Activated CD8-positive, alpha-beta T cell treated with anti-CD3 and anti-CD28 coated beads for 36 hours (primary cell): ENCODE data around the gene GTF3C5. TPM values are rescaled to one million over a fixed set of nuclear protein-coding genes. Genes with fewer than 3 reads are reported as not detected.

Experiments used
- ATAC-seq: fragments of 200-7000 bp; cut with Tn5 transposase; one replicate; pipeline ENCODE4 v1.10.0; 2021; ENCODE audit warnings: mild to moderate bottlenecking, moderate library complexity
- CTCF ChIA-PET: fragments of 350-600 bp; sonication (Branson Sonifier 250); formaldehyde crosslinking; loops from one replicate; lab custom pipeline; 2021; ENCODE audit warnings: antibody characterized with exemption; lab: Charles Lee
- POLR2A ChIA-PET: fragments of 350-600 bp; sonication (Branson Sonifier 250); formaldehyde crosslinking; loops from one replicate; lab custom pipeline; 2021; ENCODE audit warnings: antibody characterized with exemption; lab: Charles Lee
- DNase-seq: peaks from one replicate; pipeline ENCODE4 v3.0.0-alpha.2; 2020
- H3K27ac Mint-ChIP-seq: one replicate; pipeline ENCODE4 v1.8.0; 2021; ENCODE audit warnings: mild to moderate bottlenecking, mixed read lengths
- H3K27me3 Mint-ChIP-seq: one replicate; pipeline ENCODE4 v1.8.0; 2021; ENCODE audit warnings: mixed read lengths
- H3K36me3 Mint-ChIP-seq: one replicate; pipeline ENCODE4 v1.8.0; 2021; ENCODE audit warnings: low read depth, mixed read lengths
- H3K4me1 Mint-ChIP-seq: one replicate; pipeline ENCODE4 v1.8.0; 2021; ENCODE audit warnings: low read depth, mixed read lengths
- H3K4me3 Mint-ChIP-seq: one replicate; pipeline ENCODE4 v1.8.0; 2021; ENCODE audit warnings: mild to moderate bottlenecking, moderate library complexity, mixed read lengths
- H3K9me3 Mint-ChIP-seq: one replicate; pipeline ENCODE4 v1.8.0; 2021; ENCODE audit warnings: mixed read lengths
- intact Hi-C: fragments of 100-400 bp; cut with micrococcal nuclease; formaldehyde crosslinking; loops from one replicate; pipeline ENCODE4 v1.10.0; 2022
- total RNA-seq, 2 experiments: library from RNA; stranded (reverse); gene quantifications; one replicate each; pipeline ENCODE4 v1.2.3, GENCODE V29; 2021
- TF ChIP-seq, protein P1 (sequence below): fragments of 200-600 bp; IDR thresholded peaks from one replicate; pipeline ENCODE4 v1.8.0; 2022; ENCODE audit warnings: antibody characterized with exemption, mild to moderate bottlenecking

Gene GTF3C5, protein sequence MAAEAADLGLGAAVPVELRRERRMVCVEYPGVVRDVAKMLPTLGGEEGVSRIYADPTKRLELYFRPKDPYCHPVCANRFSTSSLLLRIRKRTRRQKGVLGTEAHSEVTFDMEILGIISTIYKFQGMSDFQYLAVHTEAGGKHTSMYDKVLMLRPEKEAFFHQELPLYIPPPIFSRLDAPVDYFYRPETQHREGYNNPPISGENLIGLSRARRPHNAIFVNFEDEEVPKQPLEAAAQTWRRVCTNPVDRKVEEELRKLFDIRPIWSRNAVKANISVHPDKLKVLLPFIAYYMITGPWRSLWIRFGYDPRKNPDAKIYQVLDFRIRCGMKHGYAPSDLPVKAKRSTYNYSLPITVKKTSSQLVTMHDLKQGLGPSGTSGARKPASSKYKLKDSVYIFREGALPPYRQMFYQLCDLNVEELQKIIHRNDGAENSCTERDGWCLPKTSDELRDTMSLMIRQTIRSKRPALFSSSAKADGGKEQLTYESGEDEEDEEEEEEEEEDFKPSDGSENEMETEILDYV
- total RNA-seq, result 10 to 100 TPM; 87.6 to 95.3 TPM

DNA sequence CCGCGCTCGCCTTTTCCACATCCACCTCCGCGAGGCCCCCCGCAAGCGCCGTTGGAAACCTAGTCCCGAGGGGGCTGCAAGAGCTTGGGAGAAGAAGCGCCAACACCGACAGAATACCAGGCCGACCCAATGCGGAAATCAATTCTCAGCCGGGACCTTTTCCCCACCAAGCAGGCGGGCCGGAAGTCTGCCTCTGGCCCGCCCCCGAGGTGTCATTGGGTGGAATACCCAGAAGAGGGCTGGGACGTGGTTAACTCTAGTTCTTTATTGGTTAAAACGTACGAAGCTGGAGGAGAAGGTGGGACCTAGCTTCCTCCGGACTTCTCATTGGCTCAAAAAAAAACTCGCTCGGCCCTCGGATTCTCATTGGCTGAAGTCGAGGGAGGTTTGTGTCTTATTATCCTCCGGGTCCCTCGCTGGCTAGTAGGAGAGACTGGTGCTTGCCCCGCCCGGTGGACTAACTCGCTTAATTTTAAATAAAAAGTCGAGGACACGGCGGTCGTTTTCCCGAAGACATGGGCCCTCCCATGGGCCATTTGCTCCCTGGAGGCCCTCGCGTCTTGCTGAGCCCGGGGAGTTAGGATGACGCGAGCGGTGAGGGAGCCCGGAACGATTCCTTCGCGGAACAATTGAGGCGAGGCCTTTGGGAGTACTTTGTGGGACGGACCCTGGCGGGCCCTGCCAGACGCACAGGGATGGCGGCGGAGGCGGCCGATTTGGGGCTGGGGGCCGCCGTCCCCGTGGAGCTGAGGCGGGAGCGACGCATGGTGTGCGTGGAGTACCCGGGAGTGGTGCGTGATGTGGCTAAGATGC, at the start of gene GTF3C5:
Gene GTF3C5, plus strand, starts transcription at position 681 of the 813 bp plus-strand sequence. Its CDS starts 15 bp downstream, at position 696.
- no peaks in the 10 kb centered on the region for H3K27me3 Mint-ChIP-seq
- DNase-seq (peak; percentile 96), ATAC-seq (peak; percentile 98)
- H3K9me3 Mint-ChIP-seq, result peaks cover 4% of the 10 kb centered on the region
- intact Hi-C loops, result no loop called here
- H3K4me1 Mint-ChIP-seq, result peaks cover 35% of the 10 kb centered on the region
- peak within 1 kb of the TSS; percentile 92 for H3K27ac Mint-ChIP-seq
- POLR2A ChIA-PET, result interaction anchor here (0.8 to 2.4 kb wide), 14 partner anchors 8 to 676 kb away, joined by 3 to 13 read pairs (median 6); partner anchors contain the start of genes SETX and TSC1
- H3K36me3 Mint-ChIP-seq, result peaks cover 23% of the 10 kb centered on the region
- TF ChIP-seq, protein P1, sequence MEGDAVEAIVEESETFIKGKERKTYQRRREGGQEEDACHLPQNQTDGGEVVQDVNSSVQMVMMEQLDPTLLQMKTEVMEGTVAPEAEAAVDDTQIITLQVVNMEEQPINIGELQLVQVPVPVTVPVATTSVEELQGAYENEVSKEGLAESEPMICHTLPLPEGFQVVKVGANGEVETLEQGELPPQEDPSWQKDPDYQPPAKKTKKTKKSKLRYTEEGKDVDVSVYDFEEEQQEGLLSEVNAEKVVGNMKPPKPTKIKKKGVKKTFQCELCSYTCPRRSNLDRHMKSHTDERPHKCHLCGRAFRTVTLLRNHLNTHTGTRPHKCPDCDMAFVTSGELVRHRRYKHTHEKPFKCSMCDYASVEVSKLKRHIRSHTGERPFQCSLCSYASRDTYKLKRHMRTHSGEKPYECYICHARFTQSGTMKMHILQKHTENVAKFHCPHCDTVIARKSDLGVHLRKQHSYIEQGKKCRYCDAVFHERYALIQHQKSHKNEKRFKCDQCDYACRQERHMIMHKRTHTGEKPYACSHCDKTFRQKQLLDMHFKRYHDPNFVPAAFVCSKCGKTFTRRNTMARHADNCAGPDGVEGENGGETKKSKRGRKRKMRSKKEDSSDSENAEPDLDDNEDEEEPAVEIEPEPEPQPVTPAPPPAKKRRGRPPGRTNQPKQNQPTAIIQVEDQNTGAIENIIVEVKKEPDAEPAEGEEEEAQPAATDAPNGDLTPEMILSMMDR, result no peak
- H3K4me3 Mint-ChIP-seq, result peak within 1 kb of the TSS; percentile 87
- CTCF ChIA-PET, result interaction anchor here (0.6 to 3.2 kb wide), 9 partner anchors 8 to 128 kb away, joined by 3 to 41 read pairs (median 3); no protein-coding TSS in a partner anchor

DNA sequence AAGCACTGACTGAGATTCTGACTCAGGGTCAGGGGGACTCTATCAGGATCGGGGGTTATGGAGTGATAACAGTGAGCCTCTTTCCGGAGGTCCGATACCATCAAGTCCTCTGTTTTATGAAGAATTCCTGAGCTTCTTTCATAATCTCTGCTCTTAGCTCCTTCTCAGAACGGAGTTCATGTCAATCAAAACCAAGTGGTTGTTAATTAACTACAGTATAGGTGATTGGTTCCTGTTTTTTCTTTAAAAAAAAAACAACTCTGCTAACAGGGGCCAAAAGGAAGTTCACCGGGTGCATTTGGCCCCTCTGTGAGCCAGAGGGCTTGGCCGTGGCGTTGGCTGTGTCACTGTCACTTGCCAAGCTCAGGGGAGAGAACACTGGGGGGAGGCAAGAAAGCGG, 48.3 kb upstream of the GTF3C5 start:
- ATAC-seq, result no peak
- ChIA-PET POLR2A (no interaction called here), CTCF (interaction anchor here (1.0 to 1.7 kb wide), 2 partner anchors 39 to 94 kb away, joined by 3 to 7 read pairs; no protein-coding TSS in a partner anchor)
- Mint-ChIP-seq H3K4me3 (no peak overlapping the region), H3K27ac (no peak overlapping the region), H3K4me1 (peaks cover 2% of the 10 kb centered on the region), H3K36me3 (no peaks in the 10 kb centered on the region), H3K27me3 (peaks cover 42% of the 10 kb centered on the region), H3K9me3 (no peaks in the 10 kb centered on the region)
- no peak for DNase-seq
- intact Hi-C loops, result no loop called here
- TF ChIP-seq, protein P1, result no peak

DNA sequence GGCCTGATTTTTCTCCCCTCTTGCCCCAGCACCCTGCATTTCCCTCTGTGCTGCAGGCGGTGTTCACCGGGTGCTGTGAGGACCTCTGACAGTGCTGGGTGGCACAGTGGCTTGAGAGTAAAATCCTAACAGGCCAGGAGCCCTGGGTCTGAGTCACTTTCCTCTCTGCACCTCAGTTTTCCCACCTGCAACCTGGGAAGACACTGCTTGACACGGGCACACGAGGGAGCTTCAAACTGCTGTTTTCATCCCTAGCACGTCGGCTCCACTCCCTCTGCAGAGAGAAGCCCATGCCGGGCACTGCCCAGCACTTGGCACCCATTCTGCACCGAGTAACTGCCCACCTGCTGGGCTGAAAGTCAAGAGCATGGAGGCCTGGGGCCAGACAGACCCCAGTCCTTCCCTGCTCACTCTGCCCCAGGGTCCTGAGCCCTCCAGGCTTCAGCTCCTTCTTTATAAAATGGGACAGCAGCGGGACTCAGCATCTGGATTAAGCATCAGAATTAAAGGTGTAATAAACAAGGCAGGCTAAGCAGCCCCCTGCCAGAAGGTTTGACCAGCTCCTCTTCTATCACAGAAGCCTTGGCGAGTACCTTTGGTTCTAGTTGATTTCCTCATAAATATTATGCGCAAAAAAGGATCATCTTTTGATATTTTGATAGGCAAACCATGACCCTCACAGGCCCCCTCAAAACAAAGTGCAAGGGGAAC, 47.2 kb upstream of the GTF3C5 start:
- no peak overlapping the region for H3K27ac Mint-ChIP-seq
- H3K4me1 Mint-ChIP-seq, result no peaks in the 10 kb centered on the region
- H3K4me3 Mint-ChIP-seq, result no peak overlapping the region
- ATAC-seq (no peak), DNase-seq (no peak)
- TF ChIP-seq, protein P1, result no peak
- ChIA-PET POLR2A (interaction anchor here (0.6 kb wide), 1 partner anchor 372 kb away, joined by 3 read pairs; no protein-coding TSS in a partner anchor), CTCF (interaction anchor here (1.2 kb wide), 1 partner anchor 12 kb away, joined by 3 read pairs; no protein-coding TSS in a partner anchor)
- H3K36me3 Mint-ChIP-seq, result no peaks in the 10 kb centered on the region
- H3K27me3 Mint-ChIP-seq, result peaks cover 35% of the 10 kb centered on the region
- no peaks in the 10 kb centered on the region for H3K9me3 Mint-ChIP-seq
- intact Hi-C loops, result no loop called here

DNA sequence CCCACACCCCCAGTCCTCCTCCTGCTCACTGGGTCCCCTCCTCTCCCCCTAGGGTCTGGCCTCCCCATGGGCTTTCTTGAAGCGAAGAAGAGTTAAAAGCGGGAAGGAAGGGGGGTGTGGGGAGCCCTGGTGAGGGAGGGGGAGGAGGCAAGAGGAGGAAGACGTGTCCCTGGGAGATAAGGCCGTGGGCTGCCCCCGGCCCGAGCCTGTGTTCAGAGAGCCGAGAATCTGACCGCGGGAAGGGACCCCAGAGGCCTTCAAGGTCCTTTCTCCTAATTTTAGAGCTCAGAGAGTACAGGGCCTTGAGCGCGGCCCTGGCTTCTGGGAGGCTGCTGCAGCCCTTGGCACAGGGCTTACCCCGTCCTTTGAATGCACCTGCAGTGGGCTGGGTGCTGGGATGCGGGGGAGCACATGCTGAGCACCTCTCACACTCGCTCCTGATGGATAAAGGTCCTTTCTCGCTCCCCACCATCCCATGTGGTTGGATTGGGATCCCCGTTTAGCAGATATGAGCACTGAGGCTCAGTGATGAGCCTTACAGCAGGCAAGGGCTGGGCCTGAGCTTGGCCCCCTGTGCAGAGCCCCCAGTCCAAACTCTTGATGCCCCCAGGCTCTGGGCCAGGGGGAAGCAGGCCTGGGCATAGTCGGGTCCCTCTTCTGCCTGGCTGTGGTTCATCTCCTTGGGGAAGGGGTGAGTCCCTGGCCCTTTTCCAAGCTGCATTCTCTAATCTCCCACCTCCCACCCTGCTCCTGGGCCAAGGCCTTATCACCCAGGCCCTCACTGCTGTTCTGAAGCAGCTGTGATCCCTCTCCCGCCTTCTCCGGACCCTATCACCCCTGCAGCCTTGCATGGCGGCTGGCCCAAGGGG, 46.4 kb upstream of the GTF3C5 start:
- Mint-ChIP-seq H3K4me1 (no peaks in the 10 kb centered on the region), H3K27ac (no peak overlapping the region), H3K4me3 (no peak overlapping the region), H3K9me3 (no peaks in the 10 kb centered on the region), H3K36me3 (no peaks in the 10 kb centered on the region), H3K27me3 (peaks cover 31% of the 10 kb centered on the region)
- intact Hi-C loops, result no loop called here
- ChIA-PET POLR2A (no interaction called here), CTCF (interaction anchor here (1.2 kb wide), 1 partner anchor 12 kb away, joined by 3 read pairs; no protein-coding TSS in a partner anchor)
- TF ChIP-seq, protein P1, result no peak
- no peak for DNase-seq
- no peak for ATAC-seq
